Esophagus muscularis mucosa (tissue), 4 donors: ENCODE results near the gene RPS6KA2. TPM values are rescaled to one million over a fixed set of nuclear protein-coding genes. Genes with fewer than 3 reads are reported as not detected.

ENCODE experiments used
- DNase-seq: peaks from one replicate; pipeline ENCODE4 v3.0.0-alpha.2; 2017; ENCODE audit errors: extremely low spot score
- H3K27ac ChIP-seq, 4 donors: fragments of 200-600 bp; sonication (generic); replicated peaks in 1 of 4; 1 replicate in 3 of 4; 2 replicates in 1 of 4; pipeline ENCODE4 v1.5.1; 2016 to 2019; ENCODE audit warnings: mild to moderate bottlenecking in 1 of 4
- H3K27me3 ChIP-seq, 4 donors: fragments of 200-600 bp; sonication (generic); one replicate each; pipeline versions ENCODE4 v1.5.1 to v1.6.0; 2016 to 2019
- H3K36me3 ChIP-seq, 4 donors: fragments of 200-600 bp; sonication (generic); one replicate each; pipeline ENCODE4 v1.5.1; 2016 to 2019
- H3K4me1 ChIP-seq, 4 donors: fragments of 200-600 bp; sonication (generic); one replicate each; pipeline ENCODE4 v1.5.1; 2016 to 2019
- H3K4me3 ChIP-seq, 4 donors: fragments of 200-600 bp; sonication (generic); 1 replicate in 2 of 4; 2 replicates in 2 of 4; pipeline ENCODE4 v1.5.1; 2016 to 2019; ENCODE audit warnings: mild to moderate bottlenecking in 4 of 4, moderate library complexity in 1 of 4
- H3K9me3 ChIP-seq, 4 donors: fragments of 200-600 bp; sonication (generic); 1 replicate in 3 of 4; 2 replicates in 1 of 4; pipeline ENCODE4 v1.5.1; 2016 to 2019
- EP300 ChIP-seq: sonication (generic); formaldehyde crosslinking; IDR thresholded peaks from one replicate; pipeline ENCODE4 v1.6.1; 2017; ENCODE audit warnings: antibody characterized with exemption
- POLR2A ChIP-seq: fragments of 450-650 bp; IDR thresholded peaks from one replicate; pipeline ENCODE4 v1.6.1; 2017; ENCODE audit warnings: antibody characterized with exemption, moderate library complexity, mild to moderate bottlenecking, low read depth
- POLR2AphosphoS5 ChIP-seq, 2 donors: sonication (generic); formaldehyde crosslinking; IDR thresholded peaks; one replicate each; pipeline ENCODE4 v1.6.1; 2017; ENCODE audit warnings: antibody characterized with exemption in 2 of 2
- WGBS: methylation state at CpG from one replicate; pipeline ENCODE4 v1.1.5; 2018; 5-methylcytosine and 5-hydroxymethylcytosine counted together
- intact Hi-C: fragments of 100-400 bp; cut with DNase I; formaldehyde crosslinking; loops from one replicate; pipeline ENCODE4 v1.15.1; 2023
- total RNA-seq, 4 donors: library from RNA; depleted of rRNA; stranded (reverse); fragments of >200 nt; gene quantifications; one replicate each; pipeline versions ENCODE4 v1.1.0 to v1.2.1, GENCODE V29; 2016
- TF ChIP-seq, protein P1 (sequence below), 3 experiments: fragments of 200-600 bp in 2 of 3; fragments of 450-650 bp in 1 of 3; sonication (generic) in 2 of 3; IDR thresholded peaks; one replicate each; pipeline ENCODE4 v1.5.1; 2017 to 2019; ENCODE audit warnings: antibody characterized with exemption in 3 of 3, mild to moderate bottlenecking in 2 of 3, moderate library complexity in 1 of 3

Gene RPS6KA2
- total RNA-seq, 4 donors from 2014 or later = 83.9 to 126 (median 112) TPM

DNA sequence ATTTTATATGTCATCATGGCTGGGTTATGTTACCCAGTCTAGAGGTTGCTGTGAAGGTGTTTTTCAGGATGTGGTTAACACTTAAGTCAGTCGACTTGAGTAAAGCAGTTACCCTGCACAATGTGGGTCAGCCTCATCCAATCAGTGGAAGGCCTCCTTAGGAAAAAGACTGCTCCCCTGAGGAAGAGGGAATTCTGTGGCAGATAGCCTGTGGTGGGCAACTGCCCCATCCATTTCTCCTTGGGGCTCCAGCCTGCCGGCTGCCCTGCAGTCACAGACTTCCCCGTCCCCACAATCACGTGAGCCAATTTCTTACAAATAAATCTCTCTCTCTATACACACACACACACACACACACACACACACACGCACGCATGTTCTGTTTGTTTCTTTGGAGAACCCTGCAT is 209.8 kb downstream of the RPS6KA2 start:
- 85% methylated on average over 6 of the region's 6 CpGs for WGBS
- no peak for DNase-seq
- intact Hi-C loops = no loop called here
- peaks cover 25 to 88% (median 73%) of the 10 kb centered on the region in 4 donors for H3K36me3 ChIP-seq
- no peaks in the 10 kb centered on the region for H3K9me3 ChIP-seq
- H3K4me1 ChIP-seq = no peaks in the 10 kb centered on the region
- TF ChIP-seq, protein P1, sequence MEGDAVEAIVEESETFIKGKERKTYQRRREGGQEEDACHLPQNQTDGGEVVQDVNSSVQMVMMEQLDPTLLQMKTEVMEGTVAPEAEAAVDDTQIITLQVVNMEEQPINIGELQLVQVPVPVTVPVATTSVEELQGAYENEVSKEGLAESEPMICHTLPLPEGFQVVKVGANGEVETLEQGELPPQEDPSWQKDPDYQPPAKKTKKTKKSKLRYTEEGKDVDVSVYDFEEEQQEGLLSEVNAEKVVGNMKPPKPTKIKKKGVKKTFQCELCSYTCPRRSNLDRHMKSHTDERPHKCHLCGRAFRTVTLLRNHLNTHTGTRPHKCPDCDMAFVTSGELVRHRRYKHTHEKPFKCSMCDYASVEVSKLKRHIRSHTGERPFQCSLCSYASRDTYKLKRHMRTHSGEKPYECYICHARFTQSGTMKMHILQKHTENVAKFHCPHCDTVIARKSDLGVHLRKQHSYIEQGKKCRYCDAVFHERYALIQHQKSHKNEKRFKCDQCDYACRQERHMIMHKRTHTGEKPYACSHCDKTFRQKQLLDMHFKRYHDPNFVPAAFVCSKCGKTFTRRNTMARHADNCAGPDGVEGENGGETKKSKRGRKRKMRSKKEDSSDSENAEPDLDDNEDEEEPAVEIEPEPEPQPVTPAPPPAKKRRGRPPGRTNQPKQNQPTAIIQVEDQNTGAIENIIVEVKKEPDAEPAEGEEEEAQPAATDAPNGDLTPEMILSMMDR (IDR thresholded peaks at IDR 0.05) = no peak
- no peak for TF ChIP-seq POLR2A
- TF ChIP-seq POLR2AphosphoS5 (IDR thresholded peaks at IDR 0.05) = no peak
- TF ChIP-seq EP300 = no peak
- no peak overlapping the region for H3K4me3 ChIP-seq
- no peaks in the 10 kb centered on the region for H3K27me3 ChIP-seq
- no peak overlapping the region for H3K27ac ChIP-seq

DNA sequence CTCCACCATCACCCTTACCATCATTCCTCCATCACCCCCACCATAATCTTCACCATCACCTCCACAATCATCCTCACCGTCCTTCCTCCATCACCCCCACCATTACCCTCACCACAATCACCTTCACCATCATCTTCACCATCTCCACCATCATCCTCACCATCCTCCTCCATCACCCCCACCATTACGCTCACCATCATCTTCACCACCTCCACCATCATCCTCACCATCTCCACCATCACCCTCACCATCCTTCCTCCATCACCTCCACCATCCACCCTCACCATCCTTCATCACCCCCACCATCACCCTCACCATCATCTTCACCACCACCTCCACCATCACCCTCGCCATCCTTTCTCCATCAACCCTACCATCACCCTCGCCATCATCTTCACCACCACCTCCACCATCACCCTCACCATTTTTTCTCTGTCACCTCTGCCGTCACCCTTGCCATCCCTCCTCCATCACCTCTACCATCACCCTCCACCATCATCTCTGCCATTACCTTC is 211.2 kb downstream of the RPS6KA2 start:
- peaks cover 21 to 97% (median 78%) of the 10 kb centered on the region in 4 donors for H3K36me3 ChIP-seq

DNA sequence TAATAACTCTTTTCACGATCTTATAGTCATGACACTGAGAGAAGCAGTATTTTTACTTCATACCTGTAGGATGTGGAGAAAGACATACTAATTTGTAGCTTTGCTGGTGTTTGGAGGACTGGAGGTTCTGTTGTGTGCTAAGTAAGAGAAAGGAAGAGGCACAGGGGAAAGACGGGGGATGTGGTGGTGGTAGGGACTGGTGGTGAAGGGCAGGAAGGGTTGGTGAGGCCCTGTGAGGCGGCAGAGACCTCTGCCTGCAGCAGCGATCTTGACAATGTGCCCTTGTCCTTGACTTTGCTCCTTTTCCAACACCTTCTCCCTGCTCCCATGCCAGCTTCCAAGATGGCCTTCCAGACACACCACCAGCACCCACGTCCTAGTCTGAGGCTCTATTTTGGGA is 211.7 kb downstream of the RPS6KA2 start:
- Histone ChIP-seq H3K36me3 (peaks cover 21 to 97% (median 74%) of the 10 kb centered on the region in 4 donors), H3K4me3 (no peak overlapping the region), H3K4me1 (no peaks in the 10 kb centered on the region), H3K27ac (no peak overlapping the region), H3K9me3 (no peaks in the 10 kb centered on the region), H3K27me3 (no peaks in the 10 kb centered on the region)
- DNase-seq = no peak
- TF ChIP-seq POLR2AphosphoS5 (IDR thresholded peaks at IDR 0.05) = no peak
- TF ChIP-seq POLR2A = no peak
- TF ChIP-seq, protein P1 (IDR thresholded peaks at IDR 0.05) = no peak
- no peak for TF ChIP-seq EP300
- intact Hi-C loops = no loop called here
- 79% methylated on average over 5 of the region's 5 CpGs for WGBS

More for the DNA sequence above, 211.2 kb downstream of the RPS6KA2 start:
- 68% methylated on average over 5 of the region's 5 CpGs for WGBS
- Histone ChIP-seq H3K4me1 (no peaks in the 10 kb centered on the region), H3K4me3 (no peak overlapping the region), H3K27ac (no peak overlapping the region), H3K27me3 (no peaks in the 10 kb centered on the region), H3K9me3 (no peaks in the 10 kb centered on the region)
- intact Hi-C loops = no loop called here
- no peak for TF ChIP-seq POLR2A
- no peak for TF ChIP-seq EP300
- TF ChIP-seq, protein P1 (IDR thresholded peaks at IDR 0.05) = no peak
- no peak for TF ChIP-seq POLR2AphosphoS5 (IDR thresholded peaks at IDR 0.05)
- DNase-seq = no peak

GRCh38 chr6:166413491-166413951 is 213.5 kb downstream of the RPS6KA2 start:
- 95% methylated on average over 17 of the region's 17 CpGs for WGBS
- H3K4me1 ChIP-seq = no peaks in the 10 kb centered on the region
- TF ChIP-seq POLR2A (no peak), EP300 (no peak)
- no peaks in the 10 kb centered on the region for H3K27me3 ChIP-seq
- no peak for DNase-seq
- intact Hi-C loops = no loop called here
- no peaks in the 10 kb centered on the region for H3K9me3 ChIP-seq
- no peak overlapping the region for H3K27ac ChIP-seq
- H3K36me3 ChIP-seq = peaks cover 10 to 82% (median 61%) of the 10 kb centered on the region in 4 donors
- no peak overlapping the region for H3K4me3 ChIP-seq

- H3K4me1 ChIP-seq = no peaks in the 10 kb centered on the region
- WGBS = 91% methylated on average over 6 of the region's 13 CpGs
- H3K27ac ChIP-seq = no peak overlapping the region
- intact Hi-C loops = no loop called here
- H3K9me3 ChIP-seq = no peaks in the 10 kb centered on the region
- DNase-seq = no peak
- H3K27me3 ChIP-seq = no peaks in the 10 kb centered on the region
- TF ChIP-seq, protein P1 (IDR thresholded peaks at IDR 0.05) = no peak
- TF ChIP-seq POLR2AphosphoS5 (IDR thresholded peaks at IDR 0.05) (no peak), POLR2A (no peak), EP300 (no peak)
- no peak overlapping the region for H3K4me3 ChIP-seq
- H3K36me3 ChIP-seq = peaks cover 7 to 76% (median 57%) of the 10 kb centered on the region in 4 donors
These were observed 214.1 kb downstream of the RPS6KA2 start for GRCh38 chr6:166412911-166413384.
